Measurements from ENCODE around the gene TTLL11.

The TTLL11 gene

DNA sequence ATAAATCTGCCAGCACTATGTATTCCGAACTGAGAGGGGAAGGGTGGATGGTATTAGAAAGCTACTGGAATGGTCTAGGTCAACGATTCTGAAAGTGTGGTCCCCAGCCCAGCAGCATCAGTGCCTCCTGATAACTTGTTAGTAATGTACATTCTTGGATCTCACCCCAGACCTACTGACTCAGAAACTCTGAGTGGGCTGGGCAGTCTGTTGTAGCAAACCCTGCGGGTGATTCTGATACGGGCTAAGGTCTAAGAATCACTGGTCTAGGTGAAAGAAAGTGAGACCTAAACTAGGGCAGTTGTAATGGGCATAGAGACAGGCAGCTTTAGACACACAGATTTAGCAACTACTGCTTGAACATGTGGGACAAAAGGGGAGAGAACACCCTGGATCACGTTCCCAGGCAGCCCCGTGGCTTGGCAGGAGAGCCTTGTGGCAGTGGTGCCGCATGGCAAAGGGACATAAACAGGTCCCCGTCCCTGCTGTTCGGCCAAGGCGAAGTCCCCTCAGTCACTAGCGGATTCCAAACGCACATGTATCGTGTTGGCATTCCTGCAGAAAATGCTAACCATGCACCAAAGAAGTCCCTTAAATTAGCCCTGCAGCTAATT lies 216.3 kb downstream of the TTLL11 start:
- TF ChIP-seq, protein P1, sequence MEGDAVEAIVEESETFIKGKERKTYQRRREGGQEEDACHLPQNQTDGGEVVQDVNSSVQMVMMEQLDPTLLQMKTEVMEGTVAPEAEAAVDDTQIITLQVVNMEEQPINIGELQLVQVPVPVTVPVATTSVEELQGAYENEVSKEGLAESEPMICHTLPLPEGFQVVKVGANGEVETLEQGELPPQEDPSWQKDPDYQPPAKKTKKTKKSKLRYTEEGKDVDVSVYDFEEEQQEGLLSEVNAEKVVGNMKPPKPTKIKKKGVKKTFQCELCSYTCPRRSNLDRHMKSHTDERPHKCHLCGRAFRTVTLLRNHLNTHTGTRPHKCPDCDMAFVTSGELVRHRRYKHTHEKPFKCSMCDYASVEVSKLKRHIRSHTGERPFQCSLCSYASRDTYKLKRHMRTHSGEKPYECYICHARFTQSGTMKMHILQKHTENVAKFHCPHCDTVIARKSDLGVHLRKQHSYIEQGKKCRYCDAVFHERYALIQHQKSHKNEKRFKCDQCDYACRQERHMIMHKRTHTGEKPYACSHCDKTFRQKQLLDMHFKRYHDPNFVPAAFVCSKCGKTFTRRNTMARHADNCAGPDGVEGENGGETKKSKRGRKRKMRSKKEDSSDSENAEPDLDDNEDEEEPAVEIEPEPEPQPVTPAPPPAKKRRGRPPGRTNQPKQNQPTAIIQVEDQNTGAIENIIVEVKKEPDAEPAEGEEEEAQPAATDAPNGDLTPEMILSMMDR (conservative IDR thresholded peaks at IDR 0.05; ENCODE audit: low read depth, low read length), result no peak
- DNase-seq (ENCODE audit: low read depth), result peak; percentile 78
- H3K4me3 ChIP-seq (ENCODE audit: low read depth, low read length), result no peak overlapping the region

DNA sequence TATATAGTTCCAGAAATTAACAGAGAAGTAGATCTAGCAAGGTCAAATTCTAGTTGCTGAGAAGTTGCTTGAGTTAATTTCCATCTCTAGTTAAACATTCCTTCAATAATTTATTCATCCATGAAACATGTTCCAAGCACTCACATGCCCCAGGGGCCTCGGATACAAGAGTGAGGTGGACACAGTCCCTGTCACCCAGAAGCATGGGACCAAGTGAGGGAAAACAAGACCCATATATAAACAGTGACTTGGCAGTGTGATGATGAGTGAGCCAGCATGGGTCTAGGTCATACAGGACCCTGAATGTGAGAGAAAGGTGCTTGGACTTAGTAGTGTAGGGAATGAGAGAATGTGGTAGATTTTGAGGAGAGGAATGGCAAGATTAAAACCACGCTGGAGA lies 216.9 kb downstream of the TTLL11 start:
- H3K4me3 ChIP-seq (ENCODE audit: low read depth, low read length), result no peak overlapping the region
- no peak for DNase-seq (ENCODE audit: low read depth)
- TF ChIP-seq, protein P1 (conservative IDR thresholded peaks at IDR 0.05; ENCODE audit: low read depth, low read length), result no peak

DNA sequence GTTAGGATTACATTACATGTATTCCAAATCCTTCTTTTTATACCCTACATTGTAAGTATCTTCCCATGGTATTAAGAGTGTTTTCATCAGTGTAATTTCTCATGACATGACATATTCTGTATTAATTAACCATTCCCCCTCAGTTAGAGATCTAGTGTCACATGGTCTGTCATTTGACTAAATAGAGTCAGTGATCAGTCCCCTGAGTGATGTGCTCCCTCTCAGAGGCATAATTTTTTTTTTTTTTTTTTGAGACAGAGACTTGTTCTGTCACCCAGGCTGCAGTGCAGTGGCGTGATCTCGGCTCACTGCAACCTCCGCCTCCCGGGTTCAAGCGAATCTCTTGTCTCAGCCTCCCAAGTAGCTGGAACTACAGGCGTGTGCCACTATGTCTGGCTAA lies 218.6 kb downstream of the TTLL11 start:
- TF ChIP-seq, protein P1 (conservative IDR thresholded peaks at IDR 0.05; ENCODE audit: low read depth, low read length), result no peak
- H3K4me3 ChIP-seq (ENCODE audit: low read depth, low read length), result no peak overlapping the region
- DNase-seq (ENCODE audit: low read depth), result no peak

DNA sequence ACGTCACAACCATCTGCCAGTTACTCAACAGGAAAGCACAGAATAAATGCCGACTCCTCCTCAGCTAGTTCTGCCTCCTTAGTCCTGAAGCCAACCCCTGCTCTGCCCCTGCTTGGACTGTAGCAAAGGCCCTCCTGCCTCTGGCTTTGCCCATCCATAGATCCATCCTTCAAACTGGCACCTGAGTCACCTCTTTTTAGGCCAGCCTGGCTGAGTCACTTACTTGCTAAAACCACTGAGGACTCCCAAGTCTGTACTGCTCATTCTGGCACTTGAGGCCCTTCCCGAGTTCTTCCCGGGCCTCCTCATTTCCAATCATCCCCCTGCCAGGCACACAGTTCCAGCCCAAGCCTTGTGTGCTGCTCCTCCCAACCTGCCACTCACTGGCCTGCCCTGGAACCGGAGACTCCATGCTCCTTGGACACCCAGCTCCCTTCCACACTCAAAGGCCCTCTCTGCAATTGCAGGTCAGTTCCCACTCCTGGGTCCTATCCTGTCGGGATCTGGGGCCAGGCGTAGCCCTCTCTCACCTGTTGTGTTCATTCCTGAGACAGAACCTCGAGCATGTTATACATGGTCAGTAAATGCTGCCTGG lies 221.6 kb downstream of the TTLL11 start:
- no peak for DNase-seq (ENCODE audit: low read depth)
- H3K4me3 ChIP-seq (ENCODE audit: low read depth, low read length), result no peak overlapping the region
- TF ChIP-seq, protein P1 (conservative IDR thresholded peaks at IDR 0.05; ENCODE audit: low read depth, low read length), result no peak

DNA sequence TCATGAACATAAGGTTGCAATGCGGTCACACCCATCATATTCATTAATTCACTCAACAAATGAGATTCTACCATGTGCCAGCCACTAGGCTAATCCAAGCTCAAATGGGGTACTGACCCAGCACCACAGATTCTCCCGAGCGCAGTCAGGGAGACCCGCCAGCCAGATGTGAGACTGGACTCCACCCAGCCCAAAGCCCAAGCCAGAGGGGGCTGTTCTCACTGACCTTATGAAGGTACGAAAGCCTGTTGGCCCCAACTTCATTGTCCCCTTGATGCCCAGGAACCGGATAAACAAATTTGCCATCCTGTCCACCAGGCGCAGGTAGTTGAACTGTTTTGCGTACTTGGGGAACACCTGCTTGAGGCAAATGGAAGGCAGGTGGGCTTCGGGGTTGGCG lies 222.8 kb downstream of the TTLL11 start:
- no peak overlapping the region for H3K4me3 ChIP-seq (ENCODE audit: low read depth, low read length)
- TF ChIP-seq, protein P1 (conservative IDR thresholded peaks at IDR 0.05; ENCODE audit: low read depth, low read length), result no peak
- no peak for DNase-seq (ENCODE audit: low read depth)

DNA sequence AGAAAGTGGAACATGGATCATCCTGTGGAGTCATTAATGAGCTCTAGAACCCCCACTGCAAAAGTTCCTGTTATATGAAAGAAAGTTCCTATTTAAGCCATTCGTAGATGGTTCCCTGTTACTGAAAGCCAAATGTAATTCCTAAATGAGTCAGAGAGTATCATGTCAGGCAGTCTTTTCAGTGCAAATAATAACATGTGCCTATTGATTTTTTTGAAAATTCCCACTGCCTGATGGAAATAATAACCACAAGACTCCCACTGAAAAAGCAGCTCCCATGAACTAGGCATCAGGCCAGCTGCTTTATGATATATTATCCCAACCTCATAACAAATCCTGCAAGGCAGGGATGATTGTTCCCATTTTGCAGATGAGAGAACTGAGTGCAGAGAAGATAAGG lies 224.5 kb downstream of the TTLL11 start:
- no peak overlapping the region for H3K4me3 ChIP-seq (ENCODE audit: low read depth, low read length)
- no peak for DNase-seq (ENCODE audit: low read depth)
- TF ChIP-seq, protein P1 (conservative IDR thresholded peaks at IDR 0.05; ENCODE audit: low read depth, low read length), result no peak

DNA sequence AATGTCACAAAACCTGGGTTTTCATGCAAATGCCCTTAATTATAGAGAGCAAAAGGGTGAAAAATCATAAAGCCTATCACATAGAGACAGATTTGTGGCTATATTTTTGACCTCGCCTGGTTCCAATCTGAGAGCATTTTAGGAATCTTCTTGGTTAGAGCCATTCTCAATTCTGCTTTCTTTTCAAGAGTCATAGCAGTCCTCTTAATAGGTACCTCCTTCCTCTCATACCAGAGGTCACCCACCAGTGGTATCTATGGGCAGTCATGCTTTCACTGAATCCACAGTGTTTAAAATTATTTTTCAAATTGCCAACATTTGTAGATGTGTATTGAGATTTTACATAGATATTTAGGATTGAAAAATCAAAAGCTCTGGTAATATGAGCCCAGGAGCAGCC lies 226.2 kb downstream of the TTLL11 start:
- TF ChIP-seq, protein P1 (conservative IDR thresholded peaks at IDR 0.05; ENCODE audit: low read depth, low read length), result no peak
- no peak overlapping the region for H3K4me3 ChIP-seq (ENCODE audit: low read depth, low read length)
- no peak for DNase-seq (ENCODE audit: low read depth)
